Endothelial cell of hepatic sinusoid (primary cell): ENCODE data around the gene DPP6.

ENCODE experiments used
- in situ Hi-C: cut with HindIII; loops from 2 replicates; pipeline ENCODE4 v1.10.0; 2017; ENCODE audit warnings: low sequenced_read_pairs

Gene DPP6

GRCh38 chr7:154864523-154864891 is 812.3 kb downstream of the DPP6 start:
- in situ Hi-C loops, result loop anchor here (5.0 kb wide), 1 partner anchor 77 kb away; no protein-coding TSS in a partner anchor

- in situ Hi-C loops, result no loop called here
Observed at GRCh38 chr7:154865984-154866685, 813.9 kb downstream of the DPP6 start.

DNA sequence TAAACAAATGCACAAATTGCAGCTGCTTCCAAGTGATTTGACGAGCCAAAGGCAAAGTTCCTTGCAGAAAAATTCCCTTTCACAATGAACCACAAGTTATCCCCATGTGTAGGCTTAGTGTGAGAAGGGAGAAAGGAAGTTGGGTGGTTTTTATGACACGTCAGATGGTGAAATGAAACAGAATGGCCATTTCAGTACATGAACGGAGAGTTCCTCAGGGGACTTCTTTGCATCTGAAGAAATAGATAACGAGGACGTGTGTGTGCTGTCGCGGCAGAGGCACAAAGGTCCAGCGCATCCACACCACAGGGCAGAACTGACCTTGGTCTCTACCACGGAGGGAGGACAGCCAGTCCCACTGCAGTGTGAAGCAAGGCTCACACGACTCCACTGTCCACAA is 814.9 kb downstream of the DPP6 start:
- in situ Hi-C loops, result no loop called here

DNA sequence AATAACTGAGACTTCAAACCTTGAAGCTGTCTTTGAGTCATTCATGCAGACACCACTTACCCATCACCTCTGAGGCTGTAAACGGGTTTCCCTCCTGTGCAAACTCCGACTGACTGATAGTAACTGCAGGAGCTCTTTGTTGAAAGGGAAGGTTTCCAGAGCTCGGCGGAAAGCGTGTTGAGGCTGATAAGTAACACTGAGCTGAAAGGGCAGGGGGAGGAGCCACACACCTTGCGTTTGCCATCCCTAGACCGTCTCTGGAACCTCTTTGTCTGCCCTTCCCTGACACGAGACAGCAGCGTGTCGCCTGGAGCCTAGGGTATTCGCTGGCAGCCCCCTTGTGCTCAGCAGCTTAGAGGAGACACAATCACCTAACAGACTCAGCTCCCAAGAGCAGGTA is 816.7 kb downstream of the DPP6 start:
- in situ Hi-C loops, result no loop called here

- in situ Hi-C loops, result no loop called here
Observed at GRCh38 chr7:154869436-154869835, 817.2 kb downstream of the DPP6 start.

DNA sequence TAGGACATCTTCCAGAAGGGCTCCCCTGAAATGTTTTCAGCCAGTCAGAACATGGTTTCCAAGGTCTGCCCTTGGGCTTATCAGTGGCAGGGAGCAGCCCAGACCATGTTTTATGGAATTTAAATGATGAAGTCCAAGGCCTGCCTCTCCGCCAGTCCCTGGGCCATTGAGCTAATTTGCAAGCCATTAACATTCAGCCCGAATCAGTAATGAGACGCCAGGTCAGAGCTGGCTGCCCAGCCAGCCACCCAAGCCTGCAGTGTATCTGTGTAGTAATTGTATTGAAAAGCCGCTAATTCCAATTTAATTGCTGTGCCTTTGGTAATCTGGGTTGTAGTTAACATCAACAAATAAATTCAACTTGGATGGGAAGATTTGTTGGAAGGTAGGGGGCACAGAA is 819.3 kb downstream of the DPP6 start:
- in situ Hi-C loops, result no loop called here

GRCh38 chr7:154871928-154872750 is 819.9 kb downstream of the DPP6 start:
- in situ Hi-C loops, result no loop called here

GRCh38 chr7:154872811-154873499 is 820.8 kb downstream of the DPP6 start:
- in situ Hi-C loops, result no loop called here

DNA sequence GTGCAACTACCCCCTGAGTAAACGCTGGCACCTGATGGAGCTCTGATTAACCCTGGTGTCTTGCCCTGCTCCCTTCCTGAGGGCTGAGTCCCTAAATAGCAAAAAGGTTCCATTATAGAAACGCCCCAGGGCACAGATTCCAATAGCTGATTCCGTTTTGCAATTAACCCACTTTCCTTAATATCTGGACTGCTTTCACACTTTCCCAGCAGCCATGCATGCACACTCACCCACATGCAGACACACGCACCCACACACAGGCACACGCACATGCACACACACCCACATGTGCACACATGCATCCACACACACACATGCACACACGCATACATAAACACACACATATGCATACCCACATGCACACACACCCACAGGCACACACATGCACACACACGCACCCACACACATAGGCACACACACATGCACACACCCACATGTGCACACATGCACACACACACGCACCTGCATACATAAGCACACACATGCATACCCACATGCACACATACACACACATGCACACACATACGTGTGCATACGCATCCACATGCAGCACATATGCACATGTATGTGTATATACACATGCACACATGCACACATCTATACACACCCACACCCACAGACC is 821.4 kb downstream of the DPP6 start:
- in situ Hi-C loops, result no loop called here

- in situ Hi-C loops, result no loop called here
Observed at GRCh38 chr7:154874409-154875113, 822.4 kb downstream of the DPP6 start.

GRCh38 chr7:154875297-154875696 is 823.1 kb downstream of the DPP6 start:
- in situ Hi-C loops, result no loop called here

GRCh38 chr7:154876516-154876915 is 824.3 kb downstream of the DPP6 start:
- in situ Hi-C loops, result no loop called here

DNA sequence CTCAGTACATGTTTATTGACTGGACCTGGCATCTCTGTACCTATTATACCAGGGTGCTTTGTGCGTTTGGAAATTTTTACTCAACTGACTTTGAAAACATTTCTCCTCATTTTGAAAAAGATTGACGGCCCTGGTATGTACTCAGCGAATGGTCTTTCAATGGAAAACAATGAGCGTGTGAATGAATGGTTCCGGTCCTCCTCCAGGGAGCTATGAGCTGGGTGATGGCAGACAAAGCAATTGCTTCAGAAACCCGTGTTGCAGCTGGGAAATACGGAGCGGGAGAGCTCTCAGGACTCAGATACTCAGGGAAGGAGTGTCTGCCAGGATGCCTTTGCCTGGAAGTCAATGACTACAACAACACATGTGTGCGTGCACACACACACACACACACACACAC is 824.8 kb downstream of the DPP6 start:
- in situ Hi-C loops, result no loop called here

- in situ Hi-C loops, result no loop called here
Observed at GRCh38 chr7:154879629-154880028, 827.4 kb downstream of the DPP6 start.

GRCh38 chr7:154880513-154880912 is 828.3 kb downstream of the DPP6 start:
- in situ Hi-C loops, result no loop called here

DNA sequence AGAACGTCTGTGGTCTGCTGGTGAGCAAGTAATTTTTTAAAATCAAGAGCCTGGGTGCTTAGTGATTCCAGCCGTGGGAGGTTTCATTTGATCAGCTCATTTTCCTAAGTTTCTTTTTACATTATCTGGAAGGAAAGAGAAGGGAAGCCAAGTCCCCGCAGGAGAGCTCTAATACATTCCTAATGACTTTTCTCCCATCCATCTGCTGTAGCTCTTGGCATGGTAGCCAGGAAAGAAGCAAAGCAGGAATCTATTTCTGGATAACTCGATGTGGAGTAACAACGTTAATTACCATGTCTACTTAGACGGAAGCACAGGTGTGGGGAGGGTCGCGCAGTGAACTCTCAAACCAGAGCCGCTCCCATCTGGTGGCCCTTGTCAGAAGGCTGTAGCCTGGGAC is 828.8 kb downstream of the DPP6 start:
- in situ Hi-C loops, result no loop called here

GRCh38 chr7:154881526-154881925 is 829.3 kb downstream of the DPP6 start:
- in situ Hi-C loops, result no loop called here

- in situ Hi-C loops, result no loop called here
Observed at GRCh38 chr7:154882931-154883474, 830.8 kb downstream of the DPP6 start.

- in situ Hi-C loops, result no loop called here
Observed at GRCh38 chr7:154884348-154884920, 832.2 kb downstream of the DPP6 start.

GRCh38 chr7:154886591-154886990 is 834.4 kb downstream of the DPP6 start:
- in situ Hi-C loops, result no loop called here
